NCI-H226 (cell line): ENCODE results near the gene HADHA.
A peak's percentile ranks its signal among the peaks of the same experiment; 100 is the strongest.
"Not testable (repeated sequence)": the region's sequence is repeated elsewhere in the genome, so short reads cannot be mapped to it uniquely, and the experiment has no call there.

Experiments
- DNase-seq: peaks from one replicate; pipeline ENCODE4 v3.0.0-alpha.2; 2015

The HADHA gene

GRCh38 chr2:26244309-26245230 lies at the start of gene HADHA, which contains the start of gene HADHB:
Gene HADHA (minus strand): TSS chr2:26244632. CDS start chr2:26244596, 36 bp downstream.
Gene HADHB (plus strand): TSS chr2:26244939. CDS start chr2:26254255, 9,316 bp downstream.
- DNase-seq: peak; percentile 92

- no peak for DNase-seq
These were observed 48.2 kb upstream of the HADHA start for GRCh38 chr2:26292646-26293045.

- DNase-seq: no peak
These were observed 45.6 kb upstream of the HADHA start for GRCh38 chr2:26290001-26290400.

- no peak for DNase-seq
These were observed 41.5 kb upstream of the HADHA start for GRCh38 chr2:26285931-26286330.

DNA sequence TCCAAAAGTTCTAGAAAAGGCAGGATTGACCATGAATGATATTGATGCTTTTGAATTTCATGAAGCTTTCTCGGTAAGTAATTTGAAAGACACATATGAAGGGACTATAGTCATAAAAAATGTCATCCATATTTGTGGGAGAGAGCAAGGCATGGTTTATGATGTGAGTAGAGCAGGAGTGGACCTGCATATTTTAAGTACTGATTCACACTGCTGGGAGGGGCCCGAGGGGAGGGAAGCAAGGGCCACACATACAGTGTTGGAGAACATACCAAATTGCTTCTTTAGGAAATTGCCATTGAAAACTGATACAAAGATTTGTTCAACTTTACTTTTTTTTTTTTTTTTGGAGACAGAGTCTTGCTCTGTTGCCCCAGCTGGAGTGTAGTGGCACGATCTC lies 39.7 kb upstream of the HADHA start:
- DNase-seq: peak; percentile 59

DNA sequence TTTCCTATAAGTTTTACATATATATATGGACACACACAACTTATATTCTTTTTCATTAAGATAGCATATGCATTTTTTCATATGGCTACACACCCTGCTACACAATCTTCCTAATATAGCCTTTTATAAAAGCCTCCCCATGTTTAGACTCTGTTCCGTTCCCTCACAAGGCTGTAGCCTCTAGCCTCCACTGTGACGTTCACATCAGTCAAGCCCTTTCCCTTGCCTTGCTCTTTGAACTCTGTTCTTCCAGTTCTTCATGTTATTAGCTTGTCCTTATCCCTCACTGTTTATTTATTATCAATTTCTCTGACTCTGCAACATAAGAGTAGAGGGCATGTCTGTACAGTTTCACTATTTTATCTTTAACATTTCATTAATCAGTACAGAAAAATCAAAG lies 39.2 kb upstream of the HADHA start:
- no peak for DNase-seq

GRCh38 chr2:26281226-26281625 lies 36.8 kb upstream of the HADHA start:
- no peak for DNase-seq

DNA sequence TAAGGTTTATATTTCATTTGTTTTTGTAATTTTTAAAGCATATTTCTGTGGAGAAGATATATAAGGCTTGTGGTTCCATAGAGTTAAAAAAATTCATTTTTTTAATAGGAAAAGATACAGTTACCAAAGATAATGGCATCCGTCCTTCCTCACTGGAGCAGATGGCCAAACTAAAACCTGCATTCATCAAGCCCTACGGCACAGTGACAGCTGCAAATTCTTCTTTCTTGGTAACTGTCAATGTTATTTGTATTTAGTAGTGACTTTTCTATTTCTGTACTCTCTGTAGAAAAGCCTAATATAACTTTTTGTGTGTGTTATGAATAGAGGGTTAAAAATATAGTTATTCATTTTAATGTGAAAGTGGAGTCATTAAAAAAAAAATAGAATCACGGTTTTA lies 35.5 kb upstream of the HADHA start:
- DNase-seq: no peak

- DNase-seq: no peak
These were observed 32.2 kb upstream of the HADHA start for GRCh38 chr2:26276484-26277227.

DNA sequence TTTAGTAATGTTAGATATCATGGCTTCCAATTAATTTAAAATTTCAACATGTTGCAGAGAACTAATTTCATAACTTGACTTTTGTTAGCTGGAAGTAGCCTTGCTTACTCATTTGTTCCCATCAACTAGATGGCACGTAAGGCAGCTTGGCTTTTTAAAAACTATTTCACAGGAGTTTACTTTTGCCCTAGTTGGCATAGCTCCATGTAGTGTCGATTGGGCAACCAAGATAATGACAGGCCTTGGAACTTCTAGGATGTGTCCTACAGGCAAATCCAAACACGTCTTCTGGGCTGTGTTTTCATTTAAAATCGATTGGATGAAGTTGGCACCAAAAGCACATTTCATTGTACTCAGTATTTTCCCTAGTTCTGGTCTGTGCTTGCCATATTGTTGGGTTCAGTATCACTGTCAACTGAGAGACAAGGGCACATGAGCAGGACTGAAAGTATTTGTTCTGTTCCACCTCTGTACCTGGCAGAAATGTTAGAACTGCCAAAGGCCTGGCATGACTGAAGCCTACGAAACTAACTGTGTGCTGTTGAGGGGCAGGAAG lies 29.7 kb upstream of the HADHA start:
- DNase-seq: peak; percentile 59

DNA sequence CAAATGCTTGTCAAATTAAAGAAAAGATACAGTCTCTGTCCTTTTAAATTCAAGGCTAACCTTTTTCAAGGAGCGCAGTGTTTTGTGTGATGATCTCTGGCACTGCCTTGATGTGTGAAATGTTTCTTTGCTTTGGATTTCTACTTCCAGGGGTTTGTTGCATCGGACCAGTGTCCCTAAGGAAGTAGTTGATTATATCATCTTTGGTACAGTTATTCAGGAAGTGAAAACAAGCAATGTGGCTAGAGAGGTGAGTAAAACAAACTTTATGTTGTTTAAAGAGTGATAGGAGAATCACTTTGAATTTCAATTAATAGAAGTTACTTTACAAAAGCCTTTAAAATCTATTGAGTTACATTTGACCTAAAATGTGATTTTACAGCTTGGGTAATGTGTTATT lies 29.1 kb upstream of the HADHA start:
- DNase-seq: no peak

GRCh38 chr2:26270373-26270772 lies 25.9 kb upstream of the HADHA start:
- DNase-seq: no peak

GRCh38 chr2:26269571-26270158 lies 25.2 kb upstream of the HADHA start:
- DNase-seq: no peak

DNA sequence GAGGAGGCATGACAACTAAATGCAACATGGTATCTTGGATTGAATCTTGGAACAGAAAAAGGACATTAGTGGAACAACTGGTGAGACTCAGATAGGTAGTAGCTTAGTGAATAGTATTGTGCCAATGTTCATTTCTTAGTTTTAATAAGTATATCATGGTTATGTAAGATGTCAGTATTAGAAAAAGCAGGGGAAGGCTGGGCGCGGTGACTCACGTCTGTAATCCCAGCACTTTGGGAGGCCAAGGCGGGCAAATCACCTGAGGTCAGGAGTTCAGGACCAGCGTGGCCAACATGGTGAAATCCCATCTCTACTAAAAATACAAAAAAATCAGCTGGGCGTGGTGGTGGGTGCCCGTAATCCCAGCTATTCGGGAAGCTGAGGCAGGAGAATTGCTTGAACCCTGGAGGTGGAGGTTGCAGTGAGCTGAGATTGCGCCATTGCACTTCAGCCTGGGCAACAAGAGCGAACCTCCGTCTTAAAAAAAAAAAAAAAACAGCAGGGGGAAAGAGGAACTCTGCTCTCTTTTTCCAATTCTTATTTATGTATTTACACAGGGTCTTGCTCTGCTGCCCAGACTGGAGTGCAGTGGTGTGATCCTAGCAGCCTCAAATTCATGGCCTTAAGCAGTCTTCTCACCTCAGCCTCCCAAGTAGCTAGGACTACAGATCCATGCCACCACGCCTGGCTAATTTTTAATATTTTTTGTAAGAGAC lies 24.4 kb upstream of the HADHA start:
- DNase-seq: peak; percentile 12

DNA sequence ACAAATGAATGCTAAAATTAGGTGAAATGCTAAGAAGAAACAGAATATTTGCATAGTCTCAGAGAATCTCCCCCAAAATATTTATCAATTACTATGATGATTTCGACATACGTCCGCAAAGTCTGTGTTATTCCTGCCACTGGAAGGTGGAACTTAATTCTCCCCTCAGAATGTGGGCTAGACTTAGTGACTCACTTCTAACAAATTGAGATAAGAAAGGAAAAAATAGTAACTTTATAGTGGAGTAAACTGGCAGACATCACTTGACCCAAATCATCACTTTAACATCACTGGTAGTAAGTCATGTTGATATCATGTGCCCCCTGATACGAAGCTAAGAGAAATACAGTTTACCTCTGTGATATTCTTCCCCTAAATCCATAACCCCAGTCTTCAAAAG lies 23.8 kb upstream of the HADHA start:
- peak; percentile 76 for DNase-seq

GRCh38 chr2:26258836-26259235 lies 14.4 kb upstream of the HADHA start:
- DNase-seq: not testable (repeated sequence)

DNA sequence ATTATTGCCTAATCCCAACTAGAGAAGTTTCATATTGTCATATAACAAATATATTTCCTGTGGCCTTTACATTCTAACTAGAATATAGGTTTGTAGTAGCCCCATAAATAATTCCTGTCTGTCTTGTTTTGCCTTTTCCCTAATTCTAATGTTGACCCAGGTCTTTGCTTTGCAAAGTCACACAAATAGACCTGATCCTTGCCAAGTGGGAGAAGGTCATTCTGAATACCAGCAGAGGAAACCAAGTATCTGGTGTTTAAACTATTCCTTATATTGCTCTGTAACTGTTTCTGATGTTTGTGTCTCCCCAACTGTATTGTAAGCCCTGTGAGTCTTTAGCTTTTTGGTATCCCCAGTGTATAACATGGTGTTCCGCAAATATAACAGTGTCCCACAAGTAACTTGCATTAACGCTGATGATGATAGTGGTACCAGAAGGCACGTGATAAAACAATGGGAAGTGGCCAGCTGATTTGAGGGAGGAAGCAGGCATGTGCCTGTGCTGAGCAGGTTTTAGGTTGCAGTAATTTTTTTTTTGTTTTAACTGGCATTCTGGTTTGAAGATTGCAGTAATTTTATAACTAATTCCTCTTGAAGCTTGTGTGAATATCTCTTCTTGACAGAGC lies 11.4 kb upstream of the HADHA start:
- no peak for DNase-seq

GRCh38 chr2:26251893-26252292 lies 7.5 kb upstream of the HADHA start:
- no peak for DNase-seq

- no peak for DNase-seq
These were observed 5.2 kb upstream of the HADHA start for GRCh38 chr2:26249625-26250024.

DNA sequence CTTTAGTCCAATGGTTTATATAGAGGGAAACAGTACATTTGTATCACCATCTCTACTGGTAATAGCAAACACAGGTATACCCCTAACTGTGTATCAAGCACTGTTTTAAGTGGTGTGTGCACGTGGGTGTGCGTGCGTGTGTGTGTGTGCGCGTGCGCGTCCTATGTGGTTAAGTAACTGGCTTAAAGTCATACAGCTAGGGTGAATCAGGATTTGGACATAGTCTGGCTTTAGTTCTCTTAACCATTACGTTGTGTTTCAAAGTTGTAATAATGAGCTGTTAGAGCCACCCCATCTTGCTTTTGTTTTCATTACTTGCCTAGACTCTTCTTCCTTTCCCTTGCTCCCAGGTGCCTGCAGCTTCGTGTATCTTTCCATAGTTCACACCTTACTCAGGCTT lies 2.4 kb upstream of the HADHA start:
- no peak for DNase-seq

GRCh38 chr2:26245810-26246209 lies 1.4 kb upstream of the HADHA start:
- DNase-seq: no peak

- peak; percentile 18 for DNase-seq
These were observed 850 bp upstream of the HADHA start for GRCh38 chr2:26245231-26245732.
